HTR-8/SVneo (cell line): ENCODE data around the gene NT5DC3.

Experiments
- DNase-seq: peaks from one replicate; pipeline ENCODE4 v3.0.0; 2011; ENCODE audit warnings: low spot score, mixed read lengths; ENCODE audit not compliant: insufficient read length
- FAIRE-seq: peaks from 2 replicates; lab custom pipeline; 2011; peaks lifted over from hg19 to GRCh38; lab: Jason Lieb, UNC

Gene NT5DC3

GRCh38 chr12:103840876-103841689, at the start of gene NT5DC3:
TSS of gene NT5DC3 (minus strand) at chr12:103841234. CDS start at chr12:103841156, 78 bp downstream.
- DNase-seq (peak; percentile 73), FAIRE-seq (peak; percentile 98)

GRCh38 chr12:103887738-103888137, 46.7 kb upstream of the NT5DC3 start:
- DNase-seq (no peak), FAIRE-seq (no peak)

- no peak for FAIRE-seq
- no peak for DNase-seq
Measured at GRCh38 chr12:103886195-103886797, 45.3 kb upstream of the NT5DC3 start.

- peak; percentile 54 for DNase-seq
- FAIRE-seq, result no peak
Measured at GRCh38 chr12:103884316-103884715, 43.3 kb upstream of the NT5DC3 start.

GRCh38 chr12:103883908-103884307, 42.9 kb upstream of the NT5DC3 start:
- FAIRE-seq, result no peak
- DNase-seq, result no peak

GRCh38 chr12:103882861-103883596, 42.0 kb upstream of the NT5DC3 start:
- FAIRE-seq (no peak), DNase-seq (no peak)

GRCh38 chr12:103881261-103881660, 40.2 kb upstream of the NT5DC3 start:
- DNase-seq (no peak), FAIRE-seq (no peak)

- FAIRE-seq (no peak), DNase-seq (no peak)
Measured at GRCh38 chr12:103880299-103881142, 39.5 kb upstream of the NT5DC3 start.

GRCh38 chr12:103879878-103880277, 38.8 kb upstream of the NT5DC3 start:
- FAIRE-seq (no peak), DNase-seq (no peak)

GRCh38 chr12:103879048-103879692, 38.1 kb upstream of the NT5DC3 start:
- no peak for DNase-seq
- FAIRE-seq, result no peak

GRCh38 chr12:103877934-103878510, 37.0 kb upstream of the NT5DC3 start:
- FAIRE-seq, result peak; percentile 79

GRCh38 chr12:103877288-103877687, 36.3 kb upstream of the NT5DC3 start:
- FAIRE-seq, result no peak
- no peak for DNase-seq

More at GRCh38 chr12:103877934-103878510, 37.0 kb upstream of the NT5DC3 start:
- peak; percentile 81 for DNase-seq

GRCh38 chr12:103875666-103876065, 34.6 kb upstream of the NT5DC3 start:
- DNase-seq (no peak), FAIRE-seq (no peak)

GRCh38 chr12:103868215-103868614, 27.2 kb upstream of the NT5DC3 start:
- FAIRE-seq, result no peak

GRCh38 chr12:103865151-103865730, 24.2 kb upstream of the NT5DC3 start:
- FAIRE-seq (no peak), DNase-seq (no peak)

More at GRCh38 chr12:103868215-103868614, 27.2 kb upstream of the NT5DC3 start:
- DNase-seq, result no peak

GRCh38 chr12:103864710-103865109, 23.7 kb upstream of the NT5DC3 start:
- DNase-seq (no peak), FAIRE-seq (no peak)

- peak; percentile 84 for DNase-seq
- FAIRE-seq, result peak; percentile 84
Measured at GRCh38 chr12:103858953-103859601, 18.0 kb upstream of the NT5DC3 start.

- DNase-seq, result no peak
- FAIRE-seq, result no peak
Measured at GRCh38 chr12:103858335-103858734, 17.3 kb upstream of the NT5DC3 start.
